Endometrium (tissue), 2 donors: ENCODE measurements around the gene PAX8.
"Not testable (repeated sequence)": the region's sequence is repeated elsewhere in the genome, so short reads cannot be mapped to it uniquely, and the experiment has no call there.

Experiments used
- FAIRE-seq: peaks from 2 replicates; lab custom pipeline; 2012; peaks lifted over from hg19 to GRCh38; lab: Jason Lieb, UNC
- donor health status: control.
- donor health status: control.

Gene PAX8

DNA sequence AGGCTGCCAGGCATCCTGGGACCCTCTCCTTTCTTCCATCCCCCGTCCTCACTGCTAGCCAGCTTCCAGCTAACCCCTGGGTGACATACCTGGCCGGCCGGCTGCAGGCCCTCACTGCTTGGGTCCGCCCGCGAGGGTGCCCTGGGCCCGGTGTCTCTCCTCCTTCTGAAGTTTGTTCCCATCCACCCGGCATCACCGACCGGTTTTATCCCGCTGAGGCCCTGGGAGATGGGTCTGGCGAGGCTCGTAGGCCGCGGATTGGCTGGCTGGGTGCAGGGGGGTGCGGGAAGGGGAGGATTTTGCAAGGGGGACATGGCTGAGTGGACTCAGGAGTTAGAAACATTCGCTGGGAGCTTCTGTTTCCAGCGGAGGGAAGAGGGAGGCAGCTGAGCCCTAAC lies at the start of gene PAX8:
PAX8 (minus strand) TSS at position 180 of the 398 bp plus-strand sequence. CDS start 527 bp downstream, outside the sequence.
- FAIRE-seq, result no peak

DNA sequence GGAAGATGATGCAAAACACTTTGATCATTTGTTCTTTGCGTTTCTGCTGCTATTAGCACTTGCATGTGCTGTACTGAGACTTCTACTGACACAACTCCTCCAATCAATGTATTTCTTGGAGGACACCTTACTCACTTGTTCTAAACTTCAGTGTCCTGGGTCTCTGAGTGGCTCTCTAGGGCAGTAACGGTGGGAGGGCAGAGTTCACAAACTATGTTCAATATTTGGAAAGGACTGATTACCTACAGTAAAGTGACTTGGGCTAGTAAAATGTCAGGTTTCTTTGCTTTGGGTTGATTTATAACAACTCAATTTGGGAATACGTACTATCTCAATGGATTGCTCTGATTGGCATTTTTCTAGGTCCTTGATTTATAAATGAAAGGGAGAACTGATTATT lies 49.3 kb upstream of the PAX8 start:
- FAIRE-seq, result no peak

DNA sequence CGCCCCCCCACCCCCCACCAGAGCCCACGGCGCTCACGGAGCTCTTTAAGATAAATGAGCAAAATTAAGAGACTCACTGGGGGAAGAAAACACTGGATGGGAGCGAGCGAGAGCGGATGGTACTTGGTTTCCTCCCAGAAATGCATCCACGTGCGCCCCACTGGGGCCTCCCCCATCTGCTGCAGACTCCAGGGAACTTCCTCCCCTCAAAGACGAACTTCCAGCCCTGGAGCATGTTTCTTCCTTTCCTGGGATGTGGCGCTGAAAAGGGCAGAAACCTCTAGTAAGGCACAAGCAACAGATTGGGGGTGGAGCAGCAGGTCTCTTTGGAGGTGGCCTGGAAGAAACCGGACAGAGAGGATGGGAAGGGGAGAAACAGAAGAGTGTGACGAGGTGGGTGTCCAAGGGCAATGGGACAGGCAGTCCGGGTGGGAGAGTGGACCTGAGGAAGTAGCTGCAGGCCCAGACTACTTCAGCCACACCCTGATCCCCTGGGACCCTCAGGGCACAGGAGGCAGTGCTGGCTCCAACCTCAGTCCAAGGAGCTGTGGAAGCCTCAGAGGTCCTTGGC lies 46.5 kb upstream of the PAX8 start:
- FAIRE-seq, result not testable (repeated sequence)

DNA sequence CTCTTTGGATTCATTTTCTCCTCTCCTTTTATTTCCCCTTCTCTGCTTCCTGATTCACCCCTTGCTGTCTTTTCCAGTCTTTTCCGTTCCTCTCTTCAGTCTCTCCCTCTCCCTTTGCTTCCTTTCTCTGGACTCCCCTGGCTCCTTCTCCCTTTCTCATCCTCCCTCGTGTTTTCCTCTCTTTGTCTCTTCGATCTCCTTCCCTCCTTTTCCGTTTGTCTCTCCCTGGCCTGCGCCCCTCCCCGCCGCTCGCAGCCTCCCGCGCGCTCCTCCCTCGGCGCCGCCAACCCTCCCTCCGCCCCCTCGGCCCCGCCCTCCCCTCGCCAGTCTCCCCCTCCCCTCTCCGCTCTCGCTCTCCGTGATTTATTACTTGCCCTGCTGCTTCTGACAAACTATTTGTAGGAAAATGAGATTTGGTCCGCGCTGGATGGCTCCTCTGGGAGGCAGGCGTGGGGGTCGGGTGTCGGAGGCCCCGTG lies 46.0 kb upstream of the PAX8 start:
- FAIRE-seq, result no peak

DNA sequence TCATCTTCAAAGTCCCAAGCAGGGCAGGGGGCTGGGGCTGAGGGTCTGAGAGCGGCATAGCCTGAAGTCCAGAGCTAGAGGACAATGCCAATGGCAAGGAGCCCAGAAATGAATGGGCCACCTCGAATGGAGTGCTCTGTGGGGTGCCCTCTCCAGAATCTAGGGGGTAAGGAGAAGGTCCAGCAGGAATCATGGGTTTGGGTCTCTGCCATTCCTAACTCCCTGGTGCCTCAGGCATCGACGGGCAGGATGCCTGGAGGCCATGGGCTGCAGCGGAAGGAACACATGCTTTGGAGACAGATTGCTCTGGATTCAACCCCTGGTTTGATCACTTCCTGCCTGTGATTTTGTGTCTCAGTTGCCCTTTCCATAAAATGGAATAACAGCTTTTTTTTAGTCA lies 44.4 kb upstream of the PAX8 start:
- FAIRE-seq, result not testable (repeated sequence)

DNA sequence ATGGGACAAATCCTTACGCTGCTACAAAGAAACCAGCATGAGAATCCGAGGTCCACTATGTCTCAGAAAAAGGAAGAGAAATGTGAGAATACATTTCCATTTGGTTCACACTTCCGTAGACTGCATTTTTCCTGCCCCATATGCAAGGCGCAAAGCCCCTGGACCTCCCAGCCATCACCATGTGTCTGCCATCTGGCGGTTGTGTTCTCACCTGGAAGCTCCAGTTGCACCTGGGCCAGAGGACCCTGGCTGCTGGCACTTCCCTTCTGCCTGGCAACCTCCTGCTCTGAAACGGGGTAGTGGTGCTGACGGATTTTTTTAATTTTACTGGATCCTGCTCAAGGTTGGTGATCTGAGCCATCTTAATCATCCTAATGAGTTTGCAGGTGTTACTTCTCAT lies 41.4 kb upstream of the PAX8 start:
- not testable (repeated sequence) for FAIRE-seq

DNA sequence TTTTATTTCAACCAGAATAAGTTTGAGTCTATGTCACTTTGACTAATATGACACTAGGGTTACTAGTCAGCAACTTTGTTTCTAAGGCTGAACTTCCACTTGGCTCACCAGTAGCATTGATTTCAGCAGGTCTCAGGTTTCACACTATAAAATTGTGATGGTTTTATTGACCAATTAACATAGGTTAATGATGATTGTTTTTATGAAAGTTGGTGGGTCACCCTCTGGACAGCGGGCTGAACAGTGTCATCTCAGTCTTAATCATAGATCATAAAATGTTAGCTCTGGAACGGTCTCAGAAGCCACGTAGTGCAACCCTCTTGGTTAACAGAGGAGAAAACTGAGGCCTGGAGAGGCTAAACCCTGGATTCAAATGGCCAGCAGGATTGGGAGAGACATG lies 40.2 kb upstream of the PAX8 start:
- FAIRE-seq, result not testable (repeated sequence)

DNA sequence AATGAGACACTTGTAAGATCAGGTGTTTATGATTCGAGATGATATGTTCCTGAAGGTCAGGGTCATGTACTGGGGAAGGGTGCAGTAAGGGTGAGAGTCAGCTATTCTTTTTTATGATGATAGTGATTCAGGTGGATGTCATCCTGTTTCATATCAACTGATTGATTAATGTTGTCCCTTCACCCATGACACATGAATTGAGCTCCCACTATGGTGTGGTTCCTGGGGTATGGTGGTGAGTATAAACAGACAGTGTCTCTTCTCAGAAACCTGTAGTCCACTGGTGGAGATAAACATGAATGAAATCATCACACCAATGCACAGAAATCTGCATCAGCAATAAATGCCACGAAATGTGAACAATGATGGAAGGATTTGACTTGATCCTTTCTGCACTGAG lies 37.4 kb upstream of the PAX8 start:
- no peak for FAIRE-seq

DNA sequence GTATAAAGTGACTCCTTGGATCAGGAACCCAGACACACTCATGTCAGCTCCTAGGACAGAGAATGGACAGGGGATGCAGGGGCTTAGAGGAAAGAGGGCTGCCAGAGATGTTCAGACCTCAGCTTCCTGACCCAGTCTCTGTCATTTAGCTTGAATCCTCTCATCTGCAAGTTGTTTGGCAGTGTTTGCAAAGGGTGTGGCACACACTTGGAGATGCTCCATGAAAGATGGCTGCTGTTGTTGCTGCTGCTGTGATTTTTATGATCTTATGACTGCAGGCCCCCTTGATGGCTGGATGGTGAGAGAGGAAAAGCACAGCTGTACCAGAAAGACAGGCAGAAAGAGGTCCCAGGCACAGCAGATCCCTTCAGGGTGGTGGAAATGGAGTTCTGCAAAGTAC lies 35.9 kb upstream of the PAX8 start:
- not testable (repeated sequence) for FAIRE-seq

DNA sequence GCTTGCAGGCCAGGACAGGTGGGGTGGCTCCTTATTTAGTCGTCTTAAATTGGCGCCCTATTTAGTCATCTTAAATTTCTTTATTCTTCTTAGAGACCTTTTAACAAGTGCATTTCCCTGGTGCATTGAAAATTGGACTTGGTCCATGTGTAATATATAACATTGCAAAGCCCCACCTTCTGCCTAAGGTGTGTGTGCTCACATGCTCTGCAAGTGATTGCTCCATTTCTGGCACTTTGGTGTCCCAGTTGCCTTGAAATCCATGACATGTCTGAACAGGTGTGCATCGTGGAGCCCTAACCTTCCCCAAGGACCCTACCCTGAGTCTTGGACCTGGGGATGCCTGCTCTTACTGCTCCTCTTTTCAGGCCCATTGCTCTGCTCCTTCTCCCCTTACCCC lies 35.5 kb upstream of the PAX8 start:
- not testable (repeated sequence) for FAIRE-seq

DNA sequence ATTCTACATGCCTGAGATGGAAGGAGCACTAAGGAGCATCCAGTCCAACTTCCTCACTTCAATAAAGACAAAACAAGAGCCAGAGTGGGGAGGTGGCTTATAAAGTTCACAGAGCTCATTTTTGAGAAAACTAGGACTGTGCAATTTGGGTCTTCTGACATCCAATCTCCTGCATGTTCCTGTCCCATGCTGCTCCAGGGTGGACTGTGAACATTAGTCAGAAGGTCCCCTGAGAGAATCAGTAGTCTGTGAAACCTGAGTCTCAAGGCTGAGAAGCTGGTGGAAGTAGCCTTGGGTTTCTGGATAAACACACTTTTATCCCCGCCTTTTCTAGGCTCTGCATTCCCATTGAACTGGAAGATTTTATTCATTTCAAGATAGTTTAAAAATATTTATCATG lies 33.1 kb upstream of the PAX8 start:
- not testable (repeated sequence) for FAIRE-seq

DNA sequence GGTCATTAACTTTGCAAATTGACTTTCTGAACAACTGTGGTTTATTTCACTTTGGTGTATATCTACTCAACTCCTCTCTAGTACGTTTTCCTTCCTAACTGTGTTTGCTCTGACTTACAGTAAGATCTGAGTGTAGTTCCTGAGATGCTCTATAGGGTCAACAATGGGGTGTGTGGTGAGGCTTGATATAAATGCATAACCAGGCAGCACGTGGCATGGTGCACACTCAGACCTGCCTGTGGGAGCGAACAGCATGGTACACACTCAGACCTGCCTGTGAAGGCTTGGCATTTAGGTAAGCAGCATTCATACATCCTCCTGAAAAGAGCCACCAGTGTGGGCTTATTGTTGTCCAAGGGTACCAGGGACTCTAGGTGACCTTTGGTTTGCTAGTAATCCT lies 32.5 kb upstream of the PAX8 start:
- FAIRE-seq, result not testable (repeated sequence)

DNA sequence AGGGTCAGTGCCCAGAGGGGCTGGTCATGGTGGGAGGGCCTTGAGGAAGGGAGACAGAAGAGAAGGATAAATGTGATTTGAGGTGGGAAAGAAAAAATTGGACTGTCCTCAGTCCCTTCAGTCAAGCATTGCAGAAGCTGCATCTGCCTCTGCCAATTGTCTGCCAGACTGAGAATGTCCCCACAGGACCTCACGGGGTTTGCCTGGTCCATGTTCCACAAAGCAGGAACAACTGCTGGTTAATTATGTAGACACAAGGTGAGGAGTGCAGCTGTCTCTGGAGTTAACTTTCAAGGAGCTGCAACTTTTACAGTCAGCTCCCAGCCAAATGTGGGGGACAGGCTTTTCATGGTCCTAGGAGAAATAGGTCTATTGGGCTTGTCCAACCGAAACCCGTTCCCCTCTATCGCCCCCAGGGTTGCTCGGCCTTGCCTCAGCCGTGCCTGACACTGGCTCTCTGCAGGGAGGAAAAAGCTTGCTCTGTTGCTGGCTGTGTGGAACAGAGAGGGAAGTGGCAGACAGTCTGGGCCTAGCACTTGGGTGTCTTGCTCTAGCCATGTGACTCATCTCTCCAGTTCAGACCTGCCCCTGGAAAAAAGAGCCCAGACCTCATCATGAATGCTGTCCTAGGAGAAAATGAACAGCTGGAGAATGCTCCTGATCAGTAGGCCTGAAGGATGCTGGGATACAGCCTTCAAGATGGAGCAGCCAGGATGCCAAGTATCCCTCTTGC lies 31.1 kb upstream of the PAX8 start:
- no peak for FAIRE-seq

DNA sequence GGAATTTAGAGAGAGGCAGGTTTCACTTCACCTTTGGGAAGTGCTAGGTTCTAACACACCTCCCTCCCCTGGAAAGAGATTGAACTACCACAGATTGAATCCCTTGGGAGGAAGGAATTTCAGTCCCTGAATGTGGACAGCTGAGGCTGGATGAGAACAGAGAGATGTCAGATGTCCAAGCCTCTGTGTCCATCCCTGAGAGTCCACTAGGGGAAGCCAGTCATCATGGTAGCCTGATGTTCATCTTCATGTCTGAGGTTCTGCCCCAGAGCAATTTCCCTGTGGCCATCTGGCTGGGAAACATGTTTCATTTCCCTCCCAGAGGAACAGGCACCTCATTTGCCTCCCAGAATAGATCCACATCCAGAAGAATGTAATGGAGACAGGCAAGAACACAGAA lies 30.1 kb upstream of the PAX8 start:
- not testable (repeated sequence) for FAIRE-seq

DNA sequence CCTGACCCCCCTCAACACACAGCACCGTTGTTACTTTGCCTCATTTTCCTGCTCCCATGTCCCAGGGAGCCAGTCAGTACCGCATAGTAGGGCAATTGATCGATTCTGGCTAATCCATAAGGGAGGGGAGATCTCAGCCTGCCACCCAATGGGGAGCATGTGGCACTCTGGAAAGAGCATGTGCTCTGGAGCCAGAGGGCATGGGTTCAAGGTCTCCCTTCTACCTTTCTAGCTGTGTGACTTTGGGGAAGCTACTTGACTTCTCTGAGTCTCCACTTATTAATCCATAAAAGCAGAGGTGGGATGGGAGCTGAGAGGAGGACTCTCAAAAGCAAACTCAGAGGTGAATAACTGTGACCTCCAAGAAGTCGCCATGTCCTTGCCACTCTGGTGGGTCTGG lies 27.5 kb upstream of the PAX8 start:
- not testable (repeated sequence) for FAIRE-seq

DNA sequence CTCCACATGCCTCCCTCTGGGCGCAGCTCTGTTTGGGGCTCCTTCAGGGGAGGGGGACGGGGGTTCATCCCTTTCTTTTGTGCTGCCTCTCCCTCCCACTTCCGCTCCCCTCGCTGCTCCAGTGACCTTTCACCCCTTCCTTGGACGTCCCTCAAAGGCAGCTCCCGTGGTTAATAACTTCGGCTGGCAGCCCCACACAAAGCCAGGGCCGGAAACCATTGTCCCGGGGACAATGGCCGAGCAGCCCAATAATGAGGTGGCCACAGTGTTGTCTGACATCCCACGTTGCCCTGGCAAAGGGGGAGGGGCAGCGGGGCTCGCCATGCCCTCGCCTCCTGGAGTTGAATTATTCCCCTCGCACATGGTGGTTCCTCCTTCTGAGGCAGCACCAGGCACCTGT lies 27.0 kb upstream of the PAX8 start:
- not testable (repeated sequence) for FAIRE-seq

DNA sequence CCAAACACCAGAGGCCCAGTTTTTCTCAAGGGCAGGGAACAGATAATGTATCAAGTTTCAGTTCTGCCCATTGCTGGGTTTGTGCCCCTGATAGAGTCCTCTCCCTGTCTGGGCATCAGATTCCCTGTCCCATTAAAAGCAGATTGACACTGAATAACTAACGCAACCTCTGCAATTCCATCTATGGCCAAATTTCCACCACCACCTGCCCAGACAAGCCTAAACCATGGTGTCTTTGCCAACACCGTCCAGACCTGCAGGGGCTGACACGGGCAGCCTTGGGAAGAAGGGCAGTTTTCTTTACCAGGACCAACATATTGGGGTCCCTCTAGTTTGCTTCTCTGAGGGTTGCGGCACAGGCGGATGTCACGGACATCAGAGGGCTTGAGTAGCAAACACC lies 26.4 kb upstream of the PAX8 start:
- FAIRE-seq, result no peak

DNA sequence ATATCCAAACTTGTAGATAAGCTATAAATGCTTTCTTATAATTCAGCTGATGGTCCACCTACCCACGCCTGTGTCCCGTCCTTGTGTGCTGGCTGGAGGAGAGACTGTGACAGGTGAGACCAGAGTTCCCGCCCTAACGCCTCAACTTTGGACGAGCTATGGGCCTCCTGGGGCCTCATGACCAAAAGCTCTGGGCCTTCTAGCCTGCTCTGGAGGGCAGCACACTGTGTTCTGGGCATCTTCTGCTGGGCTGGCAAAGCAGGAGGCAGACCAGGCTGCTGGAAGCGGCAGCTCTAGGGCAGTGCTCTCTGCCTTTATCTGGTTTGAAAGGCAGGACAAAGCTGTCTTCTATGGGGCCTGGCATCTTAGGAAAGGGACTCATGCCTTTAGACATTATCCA lies 26.0 kb upstream of the PAX8 start:
- FAIRE-seq, result no peak

DNA sequence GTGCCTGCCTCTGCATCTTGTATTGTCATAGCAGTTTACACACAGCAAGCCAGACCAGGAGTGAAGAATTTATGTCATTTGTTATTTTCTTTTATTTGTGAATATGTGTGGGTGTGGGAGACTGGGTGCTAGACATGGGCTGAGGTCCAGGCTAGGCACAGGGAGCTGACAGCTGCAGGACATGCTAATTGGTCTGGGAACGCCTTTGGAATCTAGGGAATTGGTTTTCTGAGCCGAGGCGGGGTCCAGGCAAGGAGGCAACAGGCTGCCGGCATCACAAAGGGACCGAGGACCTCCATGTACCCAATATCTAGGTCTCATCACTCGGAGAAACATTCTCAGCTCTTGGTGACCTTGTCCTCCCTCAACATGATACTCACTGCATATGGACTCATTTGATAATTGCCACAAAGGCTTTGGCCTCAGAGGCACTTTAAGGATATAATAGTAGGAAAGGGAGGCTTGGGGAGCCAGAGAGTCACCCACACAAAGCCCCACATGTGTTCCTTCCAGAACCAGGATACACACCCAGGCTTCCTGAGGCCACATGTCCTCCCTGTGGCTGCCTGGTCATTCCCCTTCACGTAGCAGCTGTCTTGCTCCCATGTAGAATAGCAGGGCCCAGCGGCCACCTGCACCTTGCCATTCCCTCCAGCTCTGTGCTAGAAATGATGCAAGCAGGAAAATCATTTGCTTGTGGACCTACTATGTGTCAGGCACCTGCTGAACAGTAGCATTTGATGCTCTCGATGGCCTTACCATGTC lies 23.7 kb upstream of the PAX8 start:
- FAIRE-seq, result not testable (repeated sequence)

DNA sequence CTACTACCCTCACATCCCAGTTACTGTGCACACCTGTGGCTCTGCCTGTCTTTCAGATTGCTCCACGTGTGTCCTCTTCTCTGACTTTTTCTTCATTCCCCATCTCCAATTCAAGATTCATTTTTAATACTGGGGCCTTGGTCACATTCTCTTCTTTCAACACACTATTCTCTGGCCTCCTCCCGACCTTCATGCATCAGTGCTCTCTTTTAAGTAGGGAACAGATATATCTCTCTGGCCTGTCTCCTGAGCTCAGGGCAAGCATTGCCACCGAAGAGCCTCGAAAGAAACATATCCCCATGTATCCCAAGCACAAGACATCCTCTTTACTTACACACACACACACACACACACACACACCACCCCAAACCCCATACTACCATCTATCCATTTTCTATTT lies 21.6 kb upstream of the PAX8 start:
- no peak for FAIRE-seq

DNA sequence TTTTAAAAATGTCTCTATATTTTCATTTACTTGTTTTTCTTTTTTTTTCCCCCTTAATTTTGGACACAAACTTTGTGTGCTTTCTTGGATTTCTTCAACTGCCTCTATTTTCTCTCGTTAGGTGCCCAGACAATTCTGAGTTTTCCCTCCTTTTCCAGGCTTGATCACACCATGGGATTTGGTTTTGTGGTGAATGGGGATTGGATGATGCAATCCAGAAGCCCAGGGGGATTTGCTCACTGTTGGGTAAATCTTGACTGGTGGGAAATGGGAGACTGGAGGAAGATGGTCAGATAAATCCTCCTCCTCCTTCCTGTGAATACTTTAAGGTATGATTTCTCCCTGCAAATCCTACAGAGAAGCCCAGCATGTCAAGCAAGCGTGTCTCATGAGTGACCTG lies 19.5 kb upstream of the PAX8 start:
- no peak for FAIRE-seq

DNA sequence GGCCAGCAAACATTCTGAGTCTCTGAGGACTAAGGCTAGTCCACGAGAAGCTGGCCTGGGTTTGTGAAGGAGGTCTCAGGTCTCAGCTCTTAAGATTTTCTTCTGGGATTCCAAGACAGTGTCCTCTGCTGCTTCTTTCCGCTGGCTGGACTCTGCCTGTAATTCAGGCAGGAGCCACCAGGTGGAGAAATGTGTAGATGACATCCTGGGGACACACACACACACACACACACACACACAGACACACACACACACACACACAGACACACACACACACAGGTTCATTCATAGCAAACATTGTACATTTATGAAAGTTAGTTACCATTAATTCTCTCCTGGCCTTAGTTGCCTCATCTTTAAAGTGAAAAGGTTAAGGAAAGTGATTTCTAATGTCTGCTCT lies 18.9 kb upstream of the PAX8 start:
- not testable (repeated sequence) for FAIRE-seq

DNA sequence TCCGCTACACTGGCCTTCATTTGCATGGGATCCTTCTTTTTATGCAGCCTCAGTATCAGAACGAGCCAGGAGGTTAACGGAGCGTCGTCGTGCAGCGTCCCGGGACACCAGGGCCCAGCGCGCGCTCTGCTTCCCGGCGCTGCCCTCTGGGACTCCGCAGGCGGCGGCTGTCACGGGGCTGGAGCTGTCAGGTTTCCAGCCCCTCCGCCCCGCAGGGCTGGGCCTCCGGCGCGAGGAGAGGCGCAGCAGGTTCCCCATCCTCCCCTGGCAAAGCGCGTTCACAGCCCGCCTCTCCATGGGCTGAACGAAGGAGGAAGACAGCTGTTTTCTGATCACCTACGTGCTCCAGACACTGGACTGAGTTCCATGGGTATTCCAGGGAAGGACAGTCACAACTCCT lies 12.5 kb upstream of the PAX8 start:
- FAIRE-seq, result no peak
